NK-92 treated with Interleukin-12 subunit alpha and Interleukin-12 subunit beta, amount 100 ng/mL, for 24 hours (cell line): ENCODE data around the gene OR2A1.
"Not testable (repeated sequence)": the region's sequence is repeated elsewhere in the genome, so short reads cannot be mapped to it uniquely, and the experiment has no call there.

Experiments used
- DNase-seq: peaks from one replicate; lab custom pipeline; 2025; lab: John Stamatoyannopoulos, UW

Gene OR2A1

DNA sequence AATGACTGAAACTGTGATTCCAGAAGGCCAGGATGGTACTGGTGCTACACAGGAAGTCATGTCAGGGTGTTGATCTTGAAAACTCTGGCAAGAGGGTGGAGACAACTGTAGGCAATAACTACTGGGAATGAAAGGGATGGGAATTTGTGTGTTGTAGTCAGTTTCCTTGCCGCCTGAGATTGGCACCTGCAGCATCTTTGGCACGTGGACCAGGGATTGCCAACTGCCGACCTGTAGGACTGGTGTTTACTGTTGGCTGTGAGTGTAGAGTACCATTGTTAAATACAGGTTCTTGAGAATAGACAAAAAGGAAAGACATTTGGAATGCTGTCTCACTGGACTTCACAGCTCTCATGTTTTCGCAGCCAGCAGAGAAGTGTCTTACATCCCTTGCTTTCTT, 11.1 kb downstream of the OR2A1 start:
- DNase-seq: not testable (repeated sequence)

DNA sequence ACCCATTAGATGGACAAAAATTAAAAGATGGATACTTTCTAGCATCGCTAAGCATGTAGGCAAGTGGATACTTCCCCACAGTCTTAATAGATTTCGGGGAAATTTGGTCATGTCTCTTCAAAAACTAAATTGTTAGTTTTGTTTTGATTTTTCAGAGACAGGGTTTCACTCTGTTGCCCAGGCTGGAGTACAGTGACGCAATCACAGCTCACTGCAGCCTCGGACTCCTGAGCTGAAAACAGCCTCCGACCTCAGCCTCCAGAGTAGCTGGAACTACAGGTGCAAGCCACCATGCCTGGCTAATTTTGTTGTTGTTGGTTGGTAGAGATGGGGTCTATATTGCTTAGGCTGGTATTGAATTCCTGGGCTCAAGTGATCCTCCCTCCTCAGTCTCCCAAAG, 13.6 kb downstream of the OR2A1 start:
- DNase-seq: not testable (repeated sequence)

DNA sequence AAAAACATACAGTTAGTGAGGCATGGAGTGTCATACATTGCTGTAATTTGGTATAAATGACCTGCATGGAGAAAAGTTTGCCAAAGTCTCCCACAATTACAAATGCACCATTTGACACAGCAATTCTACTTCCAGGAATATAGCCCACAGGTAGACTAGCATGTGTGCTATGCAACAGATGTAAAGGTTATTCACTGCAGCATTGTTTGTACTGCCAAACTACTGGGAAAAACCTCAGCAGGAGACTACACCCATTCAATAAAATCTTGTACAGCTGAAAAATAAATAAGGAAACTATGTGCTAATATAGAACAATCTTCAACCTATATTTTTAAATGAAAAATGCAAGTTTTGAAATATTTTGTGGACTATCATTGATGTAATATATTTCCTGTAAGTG, 17.8 kb downstream of the OR2A1 start:
- DNase-seq: not testable (repeated sequence)

DNA sequence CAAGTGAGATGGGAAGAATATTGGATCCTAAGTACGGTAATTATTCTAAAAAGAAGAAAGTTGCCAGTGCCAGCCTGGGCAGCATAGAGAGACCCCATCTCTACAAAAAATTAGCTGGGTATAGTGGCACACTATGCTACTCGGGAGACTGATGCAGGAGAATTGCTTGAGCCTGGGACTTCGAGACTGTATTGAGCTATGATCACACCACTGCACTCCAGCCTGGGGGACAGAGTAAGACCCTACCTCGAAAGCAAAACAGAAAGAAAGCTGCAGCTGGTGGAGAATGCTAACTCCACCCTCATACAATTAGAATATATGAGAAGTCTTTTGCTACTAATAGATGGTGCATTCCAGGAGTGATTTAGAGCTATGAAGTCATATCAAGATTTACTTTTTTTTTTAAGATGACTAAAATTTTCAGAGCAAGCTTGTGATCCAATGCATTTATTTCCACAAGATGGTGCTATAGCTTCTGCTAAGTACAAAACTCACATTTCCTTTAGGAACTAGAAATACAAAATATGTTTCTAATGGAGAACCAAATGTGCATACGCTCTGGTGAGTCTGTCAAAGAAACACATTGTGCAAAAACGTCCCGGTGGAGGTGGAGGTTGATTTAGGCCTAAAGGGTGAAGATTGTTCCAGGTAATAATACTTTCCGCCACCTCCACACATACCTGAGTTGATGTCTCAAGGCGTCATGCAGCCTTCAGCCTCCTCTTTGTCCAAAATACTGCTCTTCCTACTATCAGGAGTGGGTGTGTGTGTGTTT, 19.2 kb downstream of the OR2A1 start:
- DNase-seq: not testable (repeated sequence)

DNA sequence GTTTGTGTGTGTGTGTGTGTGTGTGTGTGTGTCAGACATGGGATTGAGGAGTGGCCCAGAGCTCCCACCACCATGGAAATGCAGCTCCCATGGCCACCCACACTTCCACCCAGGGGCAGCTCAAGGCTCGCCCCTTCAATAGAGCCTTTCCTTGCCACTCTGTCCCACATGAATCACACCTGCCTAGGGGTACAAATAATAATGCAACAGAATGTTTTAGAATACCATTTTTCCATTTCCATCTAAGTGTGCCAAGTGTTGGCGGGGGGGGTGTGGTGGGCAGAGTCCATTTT, 19.7 kb downstream of the OR2A1 start:
- DNase-seq: not testable (repeated sequence)

DNA sequence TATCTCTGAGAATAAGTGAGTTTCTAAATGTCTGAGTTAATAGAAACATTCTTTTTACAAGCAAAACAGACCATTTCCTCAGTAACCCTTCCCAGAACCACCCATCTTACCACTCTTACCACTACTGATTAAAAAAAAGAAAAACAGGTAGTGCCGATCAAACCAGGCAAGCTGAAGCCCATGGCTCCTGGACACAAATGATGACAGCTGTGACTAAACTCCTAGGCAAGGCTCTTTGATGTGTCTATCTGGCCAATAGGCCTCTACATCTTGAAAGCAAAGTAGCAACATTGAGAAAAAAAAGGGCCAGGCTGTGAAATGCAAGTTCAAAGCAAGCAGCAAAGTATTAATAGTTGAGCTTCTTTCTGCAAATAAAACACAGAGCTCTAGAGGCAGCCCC, 36.4 kb downstream of the OR2A1 start:
- DNase-seq: not testable (repeated sequence)

DNA sequence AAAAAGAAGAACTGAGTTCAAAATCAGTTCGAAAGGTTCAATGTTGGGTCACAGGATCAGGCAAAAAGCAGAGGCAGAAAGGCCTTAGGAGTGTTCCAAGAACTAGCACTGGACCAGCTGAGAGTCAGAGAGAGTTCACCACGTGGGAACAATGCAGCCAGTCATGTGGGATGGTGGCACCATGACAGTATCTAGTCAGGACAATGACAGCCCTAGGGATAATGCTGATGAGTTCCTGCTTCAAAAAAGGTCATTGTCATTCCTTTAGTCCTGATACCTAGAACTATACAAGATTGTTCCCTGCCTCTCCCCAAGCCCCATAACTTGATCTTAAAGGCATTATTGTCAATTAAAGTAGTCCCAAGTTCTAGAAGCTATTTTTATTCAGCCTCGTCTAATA, 39.4 kb downstream of the OR2A1 start:
- DNase-seq: not testable (repeated sequence)

DNA sequence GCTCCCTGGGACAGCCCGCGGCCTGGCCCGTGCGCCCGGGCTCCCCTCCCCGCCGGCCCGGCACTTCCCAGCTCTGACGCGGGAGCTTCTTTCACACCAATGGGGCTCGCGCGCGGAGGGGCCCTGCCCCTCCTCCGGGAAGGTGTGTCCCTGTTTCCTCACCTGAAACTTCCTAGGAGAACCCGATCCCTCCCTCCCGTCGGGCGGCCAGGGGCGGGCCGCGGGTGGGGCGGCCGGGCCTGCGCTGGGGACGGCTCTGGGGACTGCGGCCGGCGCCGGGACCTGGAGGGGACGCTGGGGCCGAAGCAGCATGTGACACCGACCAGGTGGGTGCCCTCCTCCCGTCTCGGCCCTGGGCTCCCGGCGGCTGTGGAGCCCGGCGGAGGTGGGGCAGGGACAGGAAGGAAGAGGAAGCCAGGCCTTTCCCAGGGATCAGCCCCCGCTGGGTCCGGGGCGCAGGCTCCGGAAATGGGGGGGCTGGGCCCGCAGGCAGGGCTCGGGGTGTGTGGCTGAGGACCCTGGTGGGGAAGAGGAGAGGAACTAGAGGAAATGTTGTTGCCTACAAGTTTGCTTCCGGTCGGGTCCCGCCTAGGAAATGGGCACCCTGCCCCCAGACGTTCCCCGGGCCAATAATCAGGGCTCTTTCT, 43.1 kb downstream of the OR2A1 start, which contains the start of gene ARHGEF5:
Gene ARHGEF5 (plus strand): TSS at position 227 of the 647 bp plus-strand sequence. CDS start 7,268 bp downstream, outside the sequence.
- DNase-seq: not testable (repeated sequence)

DNA sequence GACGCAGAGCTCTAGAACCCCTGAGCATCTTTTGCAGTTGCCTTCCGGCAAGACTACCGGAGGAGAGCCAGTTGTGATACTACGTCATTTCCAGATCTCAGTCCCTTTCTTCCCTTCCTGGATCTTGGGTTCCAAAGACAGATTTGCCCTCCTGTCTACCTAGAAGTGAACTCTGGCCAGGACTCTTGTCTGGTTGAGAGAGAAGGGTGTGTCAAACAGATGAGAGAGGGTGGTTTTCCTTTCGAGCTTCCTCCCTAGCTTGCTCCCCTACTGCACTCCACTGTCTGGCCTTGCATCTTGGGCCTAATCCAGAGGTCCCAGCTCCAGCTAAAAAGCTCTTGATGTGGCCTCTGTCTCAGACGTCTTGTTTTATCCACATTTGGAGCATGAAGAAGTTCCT, 44.0 kb downstream of the OR2A1 start:
- DNase-seq: not testable (repeated sequence)

DNA sequence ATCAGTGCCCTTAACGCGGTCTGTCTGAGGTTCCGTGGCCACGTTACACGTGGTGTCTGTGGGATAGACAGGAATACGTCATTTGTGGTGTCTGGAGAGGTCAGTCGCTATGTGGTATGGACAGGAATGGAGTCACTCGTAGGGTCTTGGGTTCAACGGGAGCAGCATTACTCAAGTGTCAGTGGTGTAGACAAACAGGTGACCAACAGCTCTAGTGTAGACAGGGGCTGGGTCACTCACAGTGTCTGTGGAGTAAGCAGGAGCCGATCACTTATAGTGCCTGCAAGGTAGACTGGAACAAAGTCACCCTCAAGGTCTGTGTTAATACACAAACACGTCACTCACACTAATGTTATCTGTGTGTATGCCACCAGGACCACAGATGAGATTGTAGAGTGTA, 44.6 kb downstream of the OR2A1 start:
- not testable (repeated sequence) for DNase-seq

DNA sequence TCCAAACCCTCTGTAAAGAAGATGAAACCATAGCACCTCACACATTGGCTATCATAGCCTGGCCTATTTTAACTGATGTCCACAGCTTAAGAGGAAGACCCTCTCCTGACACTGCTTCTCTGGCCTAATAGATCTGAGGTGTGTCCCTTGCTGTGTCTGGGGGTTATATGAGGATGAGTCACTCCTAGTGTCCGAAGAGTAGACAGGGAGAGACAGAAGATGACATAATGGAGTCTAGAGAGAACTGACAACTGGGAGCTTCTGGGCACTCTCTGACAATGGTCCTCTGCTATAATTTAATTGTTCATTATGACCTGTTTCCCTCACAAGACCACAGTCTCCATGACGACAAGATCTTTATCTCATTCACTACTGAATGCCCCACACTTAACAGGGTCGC, 49.8 kb downstream of the OR2A1 start:
- not testable (repeated sequence) for DNase-seq

DNA sequence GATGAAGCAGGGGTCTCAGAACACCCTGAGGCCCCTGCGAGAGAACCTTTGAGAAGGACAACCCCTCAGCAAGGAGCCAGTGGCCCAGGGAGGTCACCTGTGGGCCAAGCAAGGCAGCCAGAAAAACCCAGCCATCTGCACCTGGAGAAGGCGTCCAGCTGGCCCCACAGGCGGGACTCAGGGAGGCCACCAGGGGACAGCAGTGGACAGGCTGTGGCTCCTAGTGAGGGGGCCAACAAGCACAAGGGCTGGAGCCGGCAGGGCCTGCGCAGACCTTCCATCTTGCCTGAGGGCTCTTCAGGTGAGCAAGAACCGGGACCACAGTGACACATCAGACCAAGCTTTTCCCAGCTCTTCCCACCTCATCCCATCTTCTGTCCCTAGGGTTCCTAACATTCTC, 53.3 kb downstream of the OR2A1 start:
- DNase-seq: not testable (repeated sequence)

DNA sequence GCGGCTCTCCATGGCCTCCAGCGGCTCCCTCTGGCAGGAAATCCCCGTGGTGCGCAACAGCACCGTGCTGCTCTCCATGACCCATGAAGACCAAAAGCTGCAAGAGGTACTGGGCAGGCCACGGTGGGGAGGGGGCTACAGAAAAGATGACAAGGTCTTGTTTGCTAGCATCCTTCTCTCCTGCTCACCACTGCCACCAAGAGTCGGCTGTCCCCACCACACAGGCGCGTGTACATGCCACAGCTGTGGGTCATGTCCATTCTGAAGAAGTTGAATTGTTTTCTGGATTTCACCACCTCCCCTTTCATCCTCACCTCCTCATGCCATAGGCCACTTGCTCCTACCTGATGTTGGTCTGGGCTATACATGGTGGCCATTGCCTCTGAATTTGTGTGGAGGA, 55.0 kb downstream of the OR2A1 start:
- not testable (repeated sequence) for DNase-seq

DNA sequence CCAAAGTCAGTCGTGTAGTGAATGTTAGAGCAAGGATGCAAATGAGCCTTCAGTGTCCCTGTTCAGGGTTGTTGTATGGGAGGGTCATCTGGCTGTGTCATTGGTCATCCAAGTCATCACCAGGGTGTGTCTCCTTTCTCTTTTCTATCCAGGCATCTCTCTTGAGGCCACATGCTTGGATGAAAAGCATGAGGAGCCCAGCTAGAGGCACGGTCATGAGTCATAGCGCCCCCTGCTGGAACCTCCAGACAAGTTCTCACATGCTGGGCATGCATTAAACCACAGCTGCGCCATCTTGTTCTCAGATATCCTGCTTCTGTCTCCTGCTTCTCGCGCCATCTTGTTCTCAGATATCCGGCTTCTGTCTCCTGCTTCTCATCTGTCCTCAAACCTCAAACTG, 57.0 kb downstream of the OR2A1 start:
- not testable (repeated sequence) for DNase-seq
